Cerebellar cortex (tissue), 1 donor: ENCODE measurements around the gene HNMT.
A peak's percentile ranks its signal among the peaks of the same experiment; 100 is the strongest.
"Not testable (repeated sequence)": the region's sequence is repeated elsewhere in the genome, so short reads cannot be mapped to it uniquely, and the experiment has no call there.

Experiments used
- DNase-seq: peaks from one replicate; pipeline ENCODE4 v3.0.0-alpha.2; 2015; ENCODE audit warnings: low spot score

Gene HNMT

DNA sequence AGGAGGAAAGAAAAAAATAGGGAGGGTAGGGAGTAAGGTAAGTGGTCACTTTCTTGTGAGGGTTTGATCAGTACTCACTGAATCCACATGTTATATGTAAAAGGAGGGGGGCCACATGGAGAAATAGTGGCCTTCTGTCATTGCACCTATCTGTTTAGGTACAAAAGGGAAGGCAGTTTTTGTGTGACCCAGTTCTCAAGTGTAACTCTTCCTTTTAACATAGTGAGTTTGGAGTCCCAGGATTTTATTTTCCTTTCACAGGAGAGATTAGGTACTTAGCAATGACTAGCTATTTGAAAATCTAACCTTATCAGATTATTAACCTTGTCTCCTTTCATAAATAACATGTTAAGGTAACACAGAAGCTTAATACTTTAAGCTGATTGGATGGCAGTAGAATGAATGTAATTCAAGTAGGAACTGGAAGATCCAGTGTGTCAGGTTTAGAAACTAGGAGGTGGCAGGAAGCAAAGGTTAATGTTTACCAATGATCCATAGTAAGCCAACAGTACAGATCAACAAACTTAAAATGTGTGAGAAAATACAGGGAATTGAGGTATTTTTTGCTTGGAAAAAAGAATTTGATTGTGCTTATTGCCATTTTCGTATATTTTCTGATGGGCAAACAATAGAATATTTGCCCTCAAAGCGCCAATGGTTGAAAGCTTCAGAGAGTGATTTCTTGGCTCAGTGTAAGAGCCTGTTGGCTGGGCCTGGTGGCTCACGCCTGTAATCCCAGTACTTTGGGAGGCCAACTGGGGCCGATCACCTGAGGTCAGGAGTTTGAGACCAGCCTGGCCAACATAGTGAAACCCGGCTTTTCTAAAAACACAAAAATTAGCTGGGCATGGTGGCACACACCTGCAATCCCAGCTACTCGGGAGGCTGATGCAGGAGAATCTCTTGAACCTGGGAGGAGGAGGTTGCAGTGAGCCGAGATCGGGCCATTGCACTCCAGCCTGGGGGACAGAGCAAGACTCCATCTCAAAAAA lies 11.3 kb downstream of the HNMT start:
- DNase-seq: no peak

DNA sequence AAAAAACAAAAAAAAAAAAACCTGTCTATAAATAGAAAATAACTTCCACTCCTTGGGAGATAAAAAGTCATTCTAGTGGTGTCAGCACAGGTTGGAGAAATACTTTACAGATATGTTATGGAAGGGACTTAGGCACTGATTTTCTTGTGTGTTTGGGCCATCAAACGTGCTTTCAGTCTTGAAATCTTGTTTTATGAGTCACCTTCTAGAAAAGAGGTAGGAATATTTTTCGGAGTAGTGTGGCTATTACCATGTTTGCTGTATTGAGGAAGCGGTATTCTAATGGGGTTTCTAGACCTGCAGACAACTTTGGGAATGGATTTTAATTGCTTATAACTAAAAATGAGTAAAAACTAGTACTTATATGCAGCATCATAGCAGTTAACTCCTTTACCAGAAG lies 12.0 kb downstream of the HNMT start:
- DNase-seq: no peak

GRCh38 chr2:137977790-137978189 lies 13.5 kb downstream of the HNMT start:
- DNase-seq: no peak

GRCh38 chr2:137980459-137980858 lies 16.2 kb downstream of the HNMT start:
- no peak for DNase-seq

GRCh38 chr2:137981112-137981656 lies 16.9 kb downstream of the HNMT start:
- DNase-seq: no peak

DNA sequence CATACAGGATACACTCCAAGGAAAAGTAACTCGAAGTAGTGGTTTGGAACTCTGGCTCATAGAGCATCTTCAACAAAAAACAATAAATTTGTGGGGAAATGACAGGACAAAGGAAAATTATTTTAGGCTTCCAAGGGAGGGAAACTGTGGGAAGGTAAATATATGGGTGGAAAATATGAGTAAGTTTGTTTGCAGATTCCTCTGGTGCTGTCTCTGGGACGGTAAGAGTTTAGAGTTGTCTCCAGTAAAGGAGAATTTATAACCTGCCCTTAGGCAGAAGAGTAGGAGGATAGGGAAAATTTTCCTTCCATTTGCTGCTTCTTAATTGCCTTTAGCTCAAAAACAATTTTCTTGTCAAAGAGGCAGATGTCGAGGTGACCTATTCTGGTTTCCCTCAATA lies 19.3 kb downstream of the HNMT start:
- DNase-seq: no peak

DNA sequence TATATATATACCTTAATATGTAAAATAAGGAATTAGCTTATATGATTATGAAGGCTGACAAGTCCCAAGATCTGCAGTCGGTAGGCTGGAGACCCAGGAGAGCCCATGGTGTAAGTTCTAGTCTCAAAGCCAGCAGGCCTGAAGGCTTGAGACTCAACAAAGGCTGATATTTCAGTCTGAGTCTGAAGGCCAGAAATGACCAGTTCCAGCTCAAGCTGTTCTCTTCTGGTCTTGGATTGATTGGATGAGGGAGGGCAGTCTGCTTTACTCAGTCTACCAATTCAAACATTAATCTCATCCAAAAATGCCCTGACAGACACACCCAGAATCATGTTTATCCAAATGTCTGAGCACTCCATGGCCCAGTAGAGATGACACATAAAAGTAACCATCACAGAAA lies 22.0 kb downstream of the HNMT start:
- no peak for DNase-seq

DNA sequence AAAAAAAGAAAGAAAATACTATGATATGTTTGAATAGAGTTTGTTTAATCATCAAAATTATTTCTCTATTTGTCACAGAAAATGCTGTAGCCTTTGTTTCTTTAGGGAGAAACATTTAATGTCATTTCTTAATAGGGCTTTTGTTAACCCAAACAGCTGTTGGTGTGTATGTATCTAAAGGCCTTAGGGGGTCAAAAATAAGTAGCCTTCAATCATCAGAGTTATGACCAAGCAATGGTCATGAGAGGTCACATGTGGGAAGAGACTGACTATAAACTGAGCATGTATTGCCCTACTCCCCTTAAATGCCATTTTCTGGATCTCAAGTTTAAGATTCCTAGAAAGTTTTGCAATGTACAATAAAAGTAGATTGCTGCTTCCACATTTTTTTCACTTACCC lies 22.7 kb downstream of the HNMT start:
- no peak for DNase-seq

DNA sequence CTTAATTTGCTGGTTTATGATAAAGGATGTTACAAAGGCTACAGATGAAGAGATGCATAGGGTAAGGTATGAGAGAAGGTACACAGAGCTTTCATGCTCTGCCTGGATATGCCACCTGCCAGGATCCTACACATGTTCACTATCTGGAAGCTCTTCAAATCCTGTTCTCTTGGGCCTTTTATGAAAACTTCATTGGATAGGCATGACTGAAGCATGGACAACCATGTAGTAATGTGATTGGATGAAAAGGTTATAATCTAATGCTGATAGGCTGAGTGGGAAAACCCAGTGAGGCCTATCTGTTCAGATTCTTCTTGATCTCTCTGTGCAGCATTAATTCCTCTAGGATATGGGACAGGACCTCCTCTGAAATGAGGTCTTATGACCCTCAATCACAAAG lies 26.8 kb downstream of the HNMT start:
- no peak for DNase-seq

GRCh38 chr2:137992039-137992646 lies 27.9 kb downstream of the HNMT start:
- DNase-seq: no peak

DNA sequence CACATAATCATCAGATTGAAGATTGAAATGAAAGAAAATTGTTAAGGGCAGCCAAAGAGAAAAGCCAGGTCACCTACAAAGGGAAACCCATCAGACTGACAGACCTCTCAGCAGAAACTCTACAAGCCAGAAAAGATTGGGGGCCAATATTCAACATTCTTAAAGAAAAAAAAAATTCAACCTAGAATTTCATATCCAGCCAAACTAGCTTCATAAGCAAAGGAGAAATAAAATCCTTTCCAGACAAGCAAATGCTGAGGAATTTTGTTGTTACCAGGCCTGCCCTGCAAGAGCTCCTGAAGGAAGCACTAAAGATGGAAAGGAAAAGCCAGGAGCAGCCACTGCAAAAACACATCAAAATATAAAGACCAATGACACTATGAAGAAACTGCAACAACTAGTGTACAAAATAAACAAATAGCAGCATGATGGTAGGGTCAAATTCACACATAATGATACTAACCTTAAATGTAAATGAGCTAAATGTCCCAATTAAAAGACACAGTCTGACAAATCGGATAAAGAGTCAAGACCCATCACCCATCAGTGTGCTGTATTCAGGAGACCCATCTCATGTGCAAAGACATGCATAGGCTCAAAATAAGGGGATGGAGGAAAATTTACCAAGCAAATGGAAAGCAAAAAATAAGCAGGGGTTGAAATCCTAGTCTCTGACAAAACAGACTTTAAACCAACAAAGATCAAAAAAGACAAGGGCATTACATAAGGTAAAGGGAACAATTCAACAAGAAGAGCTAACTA lies 29.6 kb downstream of the HNMT start:
- not testable (repeated sequence) for DNase-seq

DNA sequence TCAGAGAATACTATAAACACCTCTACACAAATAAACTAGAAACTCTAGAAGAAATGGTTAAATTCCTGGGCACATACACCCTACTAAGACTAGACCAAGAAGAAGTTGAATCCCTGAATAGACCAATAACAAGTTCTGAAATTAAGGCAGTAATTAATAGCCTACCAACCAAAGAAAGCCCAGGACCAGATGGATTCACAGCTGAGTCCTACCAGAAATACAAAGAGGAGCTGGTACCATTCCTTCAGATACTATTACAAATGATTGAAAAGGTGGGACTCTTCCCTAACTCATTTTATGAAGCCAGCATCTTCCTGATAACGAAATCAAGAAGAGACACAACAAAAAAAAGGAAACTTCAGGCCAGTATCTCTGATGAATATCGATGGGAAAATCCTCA lies 31.1 kb downstream of the HNMT start:
- DNase-seq: not testable (repeated sequence)

DNA sequence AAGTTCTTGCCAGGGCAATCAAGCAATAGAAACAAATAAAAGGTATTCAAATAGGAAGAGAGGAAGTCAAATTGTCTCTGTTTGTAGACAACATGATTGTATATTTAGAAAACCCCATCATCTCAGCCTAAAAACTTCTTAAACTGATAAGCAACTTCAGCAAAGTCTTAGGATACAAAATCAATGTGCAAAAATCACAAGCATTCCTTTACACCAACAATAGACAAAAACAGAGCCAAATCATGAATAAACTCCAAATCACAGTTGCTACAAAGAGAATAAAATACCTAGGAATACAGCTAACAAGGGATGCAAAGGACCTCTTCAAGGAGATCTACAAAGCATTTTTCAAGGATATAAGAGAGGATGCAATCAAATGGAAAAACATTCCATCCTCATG lies 31.9 kb downstream of the HNMT start:
- not testable (repeated sequence) for DNase-seq

DNA sequence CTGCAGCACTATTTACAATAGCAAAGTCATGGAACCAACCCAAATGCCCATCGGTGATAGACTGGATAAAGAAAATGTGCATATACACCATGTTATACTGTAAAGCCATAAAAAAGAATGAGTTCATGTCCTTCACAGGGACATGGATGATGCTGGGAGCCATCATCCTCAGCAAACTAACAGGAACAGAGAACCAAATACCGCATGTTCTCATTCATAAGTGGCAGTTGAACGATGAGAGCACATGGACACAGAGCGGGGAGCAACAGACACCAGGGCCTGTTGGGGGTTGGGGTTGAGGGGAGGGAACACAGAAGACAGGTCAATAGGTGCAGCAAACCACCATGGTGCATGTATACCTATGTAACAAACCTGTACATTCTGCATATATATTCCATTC lies 33.5 kb downstream of the HNMT start:
- no peak for DNase-seq

GRCh38 chr2:137998503-137998902 lies 34.2 kb downstream of the HNMT start:
- DNase-seq: no peak

GRCh38 chr2:137999273-137999672 lies 35.0 kb downstream of the HNMT start:
- DNase-seq: no peak

- DNase-seq: no peak
Measured at GRCh38 chr2:138000009-138000408, 35.7 kb downstream of the HNMT start.

DNA sequence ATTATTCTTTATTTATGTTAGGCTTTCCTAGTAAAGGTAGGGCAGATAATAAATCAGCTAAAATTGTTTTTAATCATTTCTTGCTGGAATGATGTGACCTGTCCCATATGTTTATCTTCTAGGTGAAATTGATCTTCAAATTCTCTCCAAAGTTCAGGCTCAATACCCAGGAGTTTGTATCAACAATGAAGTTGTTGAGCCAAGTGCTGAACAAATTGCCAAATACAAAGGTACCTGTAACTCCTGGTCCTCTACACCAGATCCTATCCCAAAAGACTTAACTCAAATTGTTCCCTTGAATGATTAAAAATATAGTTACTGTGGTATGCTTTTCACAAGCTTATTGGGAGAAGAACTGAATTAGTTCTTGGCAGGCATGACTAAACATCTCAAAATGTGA lies 36.5 kb downstream of the HNMT start:
- DNase-seq: no peak

DNA sequence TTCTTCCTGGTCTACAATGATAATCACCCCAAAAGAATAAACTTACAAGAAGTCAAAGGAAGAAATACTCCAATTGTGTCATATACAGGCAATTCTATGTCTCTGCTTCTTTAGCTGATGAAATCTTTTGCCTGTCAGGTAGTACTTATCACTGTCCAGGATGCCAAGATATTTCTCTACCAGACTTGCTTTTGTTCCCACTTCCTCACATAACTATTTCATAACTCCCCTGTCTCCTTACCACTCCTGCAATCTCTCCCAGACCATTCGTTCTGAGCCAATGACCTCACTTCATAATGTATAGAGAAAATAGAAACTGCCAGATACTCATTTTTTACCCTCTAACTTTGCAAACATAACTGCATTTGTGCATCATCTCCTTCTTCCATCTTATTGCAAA lies 39.1 kb downstream of the HNMT start:
- DNase-seq: no peak

DNA sequence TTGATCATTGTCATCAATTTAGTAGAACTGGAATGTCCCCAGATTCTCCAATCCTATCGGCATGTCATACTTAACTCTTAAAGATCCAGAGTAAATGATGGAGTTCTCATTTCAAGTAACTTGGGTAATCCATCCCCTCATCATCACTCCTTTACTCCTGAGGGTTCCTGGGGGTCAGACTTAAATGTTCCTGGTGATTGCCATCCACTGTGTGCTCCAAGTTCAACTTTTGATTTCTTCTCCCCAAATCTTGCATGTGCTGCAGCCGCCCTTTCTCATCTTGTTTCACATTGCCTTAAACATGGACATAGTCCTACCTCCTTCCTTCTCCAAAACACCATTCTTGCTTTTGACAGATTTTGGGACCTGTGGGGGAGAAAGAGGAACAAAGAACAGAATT lies 43.2 kb downstream of the HNMT start:
- no peak for DNase-seq

DNA sequence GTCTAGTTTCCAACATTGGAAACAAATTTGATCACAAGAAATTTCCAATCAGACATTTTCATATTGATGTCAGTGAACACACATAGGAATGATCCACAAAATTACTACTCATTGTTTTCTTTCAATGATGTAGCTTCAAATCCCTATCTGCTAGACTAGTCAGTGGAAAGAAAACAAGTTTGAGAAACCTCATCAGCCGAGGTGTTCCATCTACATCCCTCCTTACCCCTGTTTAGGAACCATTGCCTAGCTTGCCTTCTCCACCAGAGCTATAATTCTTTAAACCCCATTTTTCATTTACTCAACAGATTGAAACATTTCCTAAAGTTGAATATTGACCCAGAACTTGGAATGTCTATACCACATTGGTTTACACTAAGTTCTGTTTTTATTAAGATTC lies 45.3 kb downstream of the HNMT start:
- DNase-seq: no peak

- DNase-seq: peak; percentile 78
Measured at GRCh38 chr2:138010890-138011289, 46.6 kb downstream of the HNMT start.
